ENCODE data around the gene STK33. TPM values are rescaled to one million over a fixed set of nuclear protein-coding genes. Genes with fewer than 3 reads are reported as not detected.

The STK33 gene
- total RNA-seq, 1 experiment from 2014 or later: 3.9 TPM

GRCh38 chr11:8361206-8361605 lies 232.8 kb downstream of the STK33 start:
- no peak for TF ChIP-seq SIN3A (IDR thresholded peaks at IDR 0.05; ENCODE audit: borderline replicate concordance, insufficient read depth, low read depth, low read length)
- no peak for TF ChIP-seq TCF7L2 (IDR thresholded peaks at IDR 0.05; ENCODE audit: low read depth, low read length)
- TF ChIP-seq REST (IDR thresholded peaks at IDR 0.05; ENCODE audit: insufficient read depth in 1 of 2, low read depth in 2 of 2, low read length in 1 of 2): no peak
- no peak for TF ChIP-seq POLR2AphosphoS5 (IDR thresholded peaks at IDR 0.05; ENCODE audit: low read depth, low read length)
- TF ChIP-seq CTCF (IDR thresholded peaks at IDR 0.05): no peak
- ATAC-seq: no peak
- no TSS peak for BruUV-seq (replicated peaks)
- intact Hi-C loops (cut with micrococcal nuclease; ENCODE audit: unreplicated experiment) (no loop called here), in situ Hi-C loops (cut with HindIII; ENCODE audit: low pct_unique_long_range_greater_than_20kb, low sequenced_read_pairs) (no loop called here)
- H3K27ac ChIP-seq (ENCODE audit: low read length): no peak overlapping the region
- no peaks in the 10 kb centered on the region for H3K36me3 ChIP-seq (ENCODE audit: control insufficient read depth, insufficient read depth, low read length)
- DNase-seq (ENCODE audit: low read depth, low spot score): no peak
- no peak overlapping the region for H3K4me3 ChIP-seq (ENCODE audit: low read depth in 2 of 2, low read length in 2 of 2)
- ChIA-PET CTCF (no interaction called here), POLR2A (interaction anchor here (0.7 kb wide), 1 partner anchor 115 kb away, joined by 7 read pairs; no protein-coding TSS in a partner anchor)
- no peaks in the 10 kb centered on the region; the same call in 1 of the 2 replicates for H3K27me3 ChIP-seq (ENCODE audit: control insufficient read depth, insufficient read depth, low read length)
- no peaks in the 10 kb centered on the region for H3K4me1 ChIP-seq (ENCODE audit: control insufficient read depth, insufficient read depth, low read length)
- H3K9me3 ChIP-seq (ENCODE audit: control insufficient read depth, insufficient read depth, low read depth, low read length): no peaks in the 10 kb centered on the region

GRCh38 chr11:8360086-8360828 lies 233.8 kb downstream of the STK33 start:
- no TSS peak for BruUV-seq (replicated peaks)
- no peak overlapping the region for H3K27ac ChIP-seq (ENCODE audit: low read length)
- ChIA-PET POLR2A (no interaction called here), CTCF (no interaction called here)
- TF ChIP-seq REST (IDR thresholded peaks at IDR 0.05; ENCODE audit: insufficient read depth in 1 of 2, low read depth in 2 of 2, low read length in 1 of 2): no peak
- no peak for TF ChIP-seq SIN3A (IDR thresholded peaks at IDR 0.05; ENCODE audit: borderline replicate concordance, insufficient read depth, low read depth, low read length)
- no peak for TF ChIP-seq CTCF (IDR thresholded peaks at IDR 0.05)
- TF ChIP-seq TCF7L2 (IDR thresholded peaks at IDR 0.05; ENCODE audit: low read depth, low read length): no peak
- no peak for TF ChIP-seq POLR2AphosphoS5 (IDR thresholded peaks at IDR 0.05; ENCODE audit: low read depth, low read length)
- H3K36me3 ChIP-seq (ENCODE audit: control insufficient read depth, insufficient read depth, low read length): no peaks in the 10 kb centered on the region
- in situ Hi-C loops (cut with HindIII; ENCODE audit: low pct_unique_long_range_greater_than_20kb, low sequenced_read_pairs) (no loop called here), intact Hi-C loops (cut with micrococcal nuclease; ENCODE audit: unreplicated experiment) (no loop called here)
- H3K4me3 ChIP-seq (ENCODE audit: low read depth in 2 of 2, low read length in 2 of 2): no peak overlapping the region
- H3K4me1 ChIP-seq (ENCODE audit: control insufficient read depth, insufficient read depth, low read length): no peaks in the 10 kb centered on the region
- DNase-seq (ENCODE audit: low read depth, low spot score) (no peak), ATAC-seq (no peak)
- H3K9me3 ChIP-seq (ENCODE audit: control insufficient read depth, insufficient read depth, low read depth, low read length): no peaks in the 10 kb centered on the region
- no peaks in the 10 kb centered on the region; the same call in 1 of the 2 replicates for H3K27me3 ChIP-seq (ENCODE audit: control insufficient read depth, insufficient read depth, low read length)

Measured in Panc1 (cell line).